ENCODE data around the gene ENTPD5. TPM values are rescaled to one million over a fixed set of nuclear protein-coding genes. Genes with fewer than 3 reads are reported as not detected.

The ENTPD5 gene
- 100 to 1,000 TPM in 1 of 4 donors, 10 to 100 TPM in 2, under 1 TPM in 1; 0.59 to 285 (median 14.0) TPM for total RNA-seq

DNA sequence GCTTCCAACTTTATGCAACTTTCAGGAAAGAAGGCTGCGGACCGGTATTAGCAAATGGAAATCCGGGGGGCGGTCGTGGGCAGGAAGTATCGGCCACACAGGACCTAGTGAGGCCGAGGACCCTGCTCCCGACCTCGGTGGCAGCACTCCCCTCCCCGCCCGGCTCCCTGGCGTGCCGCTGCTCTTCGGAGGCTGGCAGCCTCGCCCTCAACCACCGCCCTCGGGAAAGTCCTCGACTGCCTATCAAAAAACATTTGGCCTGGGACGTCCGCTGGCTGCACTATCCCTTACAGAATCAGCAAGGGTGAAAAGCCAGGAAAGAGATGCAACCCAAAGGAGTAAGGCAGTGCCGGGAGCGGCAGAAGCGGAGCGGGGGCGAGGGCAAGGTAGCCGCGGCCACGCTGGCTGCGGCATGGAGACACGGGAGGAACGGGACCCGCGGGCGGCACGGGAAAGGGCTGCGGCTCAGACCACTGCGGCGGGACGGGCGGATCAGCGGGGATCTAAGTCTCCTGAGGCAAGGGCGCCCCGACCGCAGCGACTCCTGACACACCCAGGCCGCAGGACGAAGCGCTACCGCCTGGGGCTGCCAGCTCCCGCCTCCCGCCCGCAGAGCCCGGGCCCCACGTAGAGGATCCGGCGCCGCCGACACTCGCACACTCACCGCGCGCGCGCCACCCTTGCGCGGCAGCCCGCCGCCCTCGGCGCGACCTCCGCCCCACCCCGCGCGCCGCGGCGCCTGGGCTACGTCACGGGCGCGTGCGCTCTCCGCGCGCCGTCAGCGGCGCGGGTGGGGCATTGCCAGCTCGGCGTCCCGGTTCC is at the start of gene ENTPD5, which contains the start of gene BBOF1:
Gene ENTPD5 (minus strand): TSS at position 703 of the 822 bp plus-strand sequence. CDS start 31,186 bp downstream, outside the sequence.
Gene BBOF1 (plus strand): TSS at position 764 of the 822 bp plus-strand sequence. CDS start 130 bp downstream, outside the sequence.
- intact Hi-C loops (cut with DNase I; ENCODE audit: low total_unique reads), result no loop called here
- DNase-seq, result peak; percentile 79 to 84
- Histone ChIP-seq H3K27me3 (no peaks in the 10 kb centered on the region), H3K27ac (peak within 1 kb of the TSS; percentile 89 to 93), H3K4me1 (no peaks in the 10 kb centered on the region), H3K4me3 (peak within 1 kb of the TSS; percentile 67 to 82), H3K9me3 (no peaks in the 10 kb centered on the region), H3K36me3 (no peaks in the 10 kb centered on the region)
- TF ChIP-seq POLR2A (IDR thresholded peaks at IDR 0.05), result peak; percentile 90 to 96
- TF ChIP-seq CTCF (IDR thresholded peaks at IDR 0.05), result peak in 1 of 4 experiments; percentile 41

DNA sequence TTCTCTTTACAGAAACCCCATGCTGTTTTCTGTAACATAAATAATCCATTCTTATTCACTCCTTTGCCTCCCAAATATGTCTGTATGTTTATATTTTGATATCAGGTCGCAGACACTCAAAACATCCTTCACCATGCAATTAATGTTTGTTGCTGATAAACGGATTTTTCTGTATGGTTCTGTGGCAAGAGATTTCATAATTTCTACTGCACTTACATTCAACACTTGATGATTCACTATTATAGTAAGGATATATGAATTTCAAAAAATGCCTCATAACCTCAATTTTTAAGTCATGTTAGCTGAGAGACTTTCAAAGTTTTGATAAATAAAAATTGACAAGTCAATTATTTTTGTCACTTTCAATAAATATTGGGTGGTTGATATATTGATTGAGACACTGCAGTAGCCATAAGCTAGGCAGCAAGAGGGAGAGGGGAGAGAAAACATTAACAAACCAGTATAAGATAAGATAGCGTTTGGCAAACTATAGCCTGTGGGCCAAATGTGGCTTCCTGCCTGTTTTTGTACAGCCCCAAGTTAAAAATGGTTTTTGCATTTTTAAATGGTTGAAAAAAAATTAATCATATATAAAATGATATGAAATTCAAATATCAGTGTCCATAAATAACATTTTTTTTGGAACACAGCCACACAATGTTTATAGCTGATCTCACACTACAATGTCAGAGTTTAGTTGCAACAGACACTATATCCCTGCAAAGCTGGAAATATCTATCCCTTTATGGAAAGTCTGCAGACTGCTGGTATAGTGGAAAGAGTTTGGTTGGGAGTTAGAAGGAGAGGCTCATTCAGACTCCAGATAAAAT is 46.9 kb upstream of the ENTPD5 start:
- H3K27ac ChIP-seq, result no peak overlapping the region
- no peaks in the 10 kb centered on the region for H3K27me3 ChIP-seq
- intact Hi-C loops (cut with DNase I; ENCODE audit: low total_unique reads), result no loop called here
- no peak for TF ChIP-seq CTCF (IDR thresholded peaks at IDR 0.05)
- no peak for TF ChIP-seq POLR2A (IDR thresholded peaks at IDR 0.05)
- no peaks in the 10 kb centered on the region for H3K4me1 ChIP-seq
- no peaks in the 10 kb centered on the region for H3K36me3 ChIP-seq
- DNase-seq, result no peak
- H3K4me3 ChIP-seq, result no peak overlapping the region
- no peaks in the 10 kb centered on the region for H3K9me3 ChIP-seq

- H3K27ac ChIP-seq, result no peak overlapping the region
- intact Hi-C loops (cut with DNase I; ENCODE audit: low total_unique reads), result no loop called here
- TF ChIP-seq CTCF (IDR thresholded peaks at IDR 0.05), result no peak
- H3K4me3 ChIP-seq, result no peak overlapping the region
- H3K9me3 ChIP-seq, result no peaks in the 10 kb centered on the region
- DNase-seq, result no peak
- no peaks in the 10 kb centered on the region for H3K27me3 ChIP-seq
- no peaks in the 10 kb centered on the region for H3K4me1 ChIP-seq
- no peaks in the 10 kb centered on the region for H3K36me3 ChIP-seq
These were observed 45.8 kb upstream of the ENTPD5 start for GRCh38 chr14:74064883-74065282.

- no peak overlapping the region for H3K4me3 ChIP-seq
- TF ChIP-seq POLR2A (IDR thresholded peaks at IDR 0.05), result no peak
- no peak for TF ChIP-seq CTCF (IDR thresholded peaks at IDR 0.05)
- H3K27ac ChIP-seq, result no peak overlapping the region
- no peaks in the 10 kb centered on the region for H3K9me3 ChIP-seq
- no peaks in the 10 kb centered on the region for H3K36me3 ChIP-seq
- no peaks in the 10 kb centered on the region for H3K4me1 ChIP-seq
- intact Hi-C loops (cut with DNase I; ENCODE audit: low total_unique reads), result no loop called here
- no peaks in the 10 kb centered on the region for H3K27me3 ChIP-seq
- no peak for DNase-seq
These were observed 45.3 kb upstream of the ENTPD5 start for GRCh38 chr14:74064426-74064825.

DNA sequence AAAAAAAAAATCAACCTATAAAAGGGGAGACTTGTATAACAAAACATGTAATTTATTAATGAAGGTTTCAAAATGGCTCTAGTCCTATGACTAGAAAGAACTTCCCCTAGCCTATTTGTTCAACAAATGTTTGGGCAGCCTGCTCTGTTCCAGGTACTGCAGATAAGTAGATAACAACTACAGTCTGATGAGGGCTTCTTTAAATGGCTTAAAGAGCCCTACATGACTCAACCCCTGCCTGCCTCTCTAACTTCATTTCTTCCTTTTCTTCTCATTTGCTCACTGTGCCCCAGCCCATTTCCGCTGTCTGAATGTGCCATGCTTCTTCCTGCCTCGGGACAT is 43.7 kb upstream of the ENTPD5 start:
- Histone ChIP-seq H3K36me3 (no peaks in the 10 kb centered on the region), H3K27me3 (no peaks in the 10 kb centered on the region), H3K4me1 (no peaks in the 10 kb centered on the region), H3K4me3 (no peak overlapping the region), H3K27ac (no peak overlapping the region), H3K9me3 (no peaks in the 10 kb centered on the region)
- intact Hi-C loops (cut with DNase I; ENCODE audit: low total_unique reads), result no loop called here
- no peak for TF ChIP-seq POLR2A (IDR thresholded peaks at IDR 0.05)
- TF ChIP-seq CTCF (IDR thresholded peaks at IDR 0.05), result no peak
- no peak for DNase-seq

Measured in uterus (tissue), 4 donors.